Activated CD8-positive, alpha-beta T cell treated with anti-CD3 and anti-CD28 coated beads, Interleukin-2, amount 10 ng/mL, durations not matched to agents 7 days and 5 days (primary cell): ENCODE data around the gene BEX3. TPM values are rescaled to one million over a fixed set of nuclear protein-coding genes. Genes with fewer than 3 reads are reported as not detected.
A peak's percentile ranks its signal among the peaks of the same experiment; 100 is the strongest.
"Not testable (repeated sequence)": the region's sequence is repeated elsewhere in the genome, so short reads cannot be mapped to it uniquely, and the experiment has no call there.

ENCODE experiments used
- ATAC-seq: fragments of 150-1000 bp; cut with Tn5 transposase; one replicate; pipeline ENCODE4 v1.10.0; 2021; ENCODE audit warnings: moderate library complexity
- CTCF ChIA-PET: fragments of 350-600 bp; sonication (Branson Sonifier 250); formaldehyde crosslinking; loops from one replicate; lab custom pipeline; 2021; ENCODE audit warnings: antibody characterized with exemption; lab: Charles Lee
- POLR2A ChIA-PET: fragments of 350-600 bp; sonication (Branson Sonifier 250); formaldehyde crosslinking; loops from one replicate; lab custom pipeline; 2021; ENCODE audit warnings: antibody characterized with exemption; lab: Charles Lee
- DNase-seq: peaks from one replicate; pipeline ENCODE4 v3.0.0-alpha.2; 2020
- H3K27ac Mint-ChIP-seq: one replicate; pipeline ENCODE4 v1.8.0; 2021; ENCODE audit warnings: mild to moderate bottlenecking, mixed read lengths
- H3K27me3 Mint-ChIP-seq: one replicate; pipeline ENCODE4 v1.8.0; 2021; ENCODE audit warnings: low read depth, mixed read lengths
- H3K36me3 Mint-ChIP-seq: one replicate; pipeline ENCODE4 v1.8.0; 2021; ENCODE audit warnings: low read depth, mixed read lengths
- H3K4me1 Mint-ChIP-seq: one replicate; pipeline ENCODE4 v1.8.0; 2021; ENCODE audit warnings: low read depth, mixed read lengths
- H3K4me3 Mint-ChIP-seq: one replicate; pipeline ENCODE4 v1.8.0; 2021; ENCODE audit warnings: mild to moderate bottlenecking, mixed read lengths
- H3K9me3 Mint-ChIP-seq: one replicate; pipeline ENCODE4 v1.8.0; 2022; ENCODE audit warnings: mixed read lengths; ENCODE audit not compliant: insufficient read depth
- total RNA-seq, 2 experiments: library from RNA; stranded (reverse); gene quantifications; one replicate each; pipeline ENCODE4 v1.2.3, GENCODE V29; 2021

Gene BEX3
- total RNA-seq, 2 experiments from 2014 or later, result 11.1 to 11.3 TPM

GRCh38 chrX:103385283-103385830 is 9.0 kb downstream of the BEX3 start:
- ATAC-seq, POLR2A ChIA-PET, DNase-seq, H3K36me3 Mint-ChIP-seq, H3K4me3 Mint-ChIP-seq, H3K27me3 Mint-ChIP-seq, H3K9me3 Mint-ChIP-seq, H3K27ac Mint-ChIP-seq, CTCF ChIA-PET, H3K4me1 Mint-ChIP-seq: not testable (repeated sequence)

GRCh38 chrX:103386332-103386731 is 10.0 kb downstream of the BEX3 start:
- H3K4me1 Mint-ChIP-seq, result no peaks in the 10 kb centered on the region
- no peaks in the 10 kb centered on the region for H3K36me3 Mint-ChIP-seq
- ChIA-PET CTCF (no interaction called here), POLR2A (no interaction called here)
- H3K4me3 Mint-ChIP-seq, result no peak overlapping the region
- H3K27ac Mint-ChIP-seq, result no peak overlapping the region
- H3K9me3 Mint-ChIP-seq, result no peaks in the 10 kb centered on the region
- ATAC-seq, result no peak
- H3K27me3 Mint-ChIP-seq, result peaks cover 9% of the 10 kb centered on the region
- DNase-seq, result no peak

GRCh38 chrX:103393487-103393886 is 17.1 kb downstream of the BEX3 start:
- Mint-ChIP-seq H3K4me1 (no peaks in the 10 kb centered on the region), H3K27ac (no peak overlapping the region), H3K27me3 (peaks cover 11% of the 10 kb centered on the region), H3K4me3 (no peak overlapping the region), H3K9me3 (no peaks in the 10 kb centered on the region), H3K36me3 (no peaks in the 10 kb centered on the region)
- no peak for ATAC-seq
- ChIA-PET POLR2A (no interaction called here), CTCF (no interaction called here)
- DNase-seq, result no peak

GRCh38 chrX:103396186-103396585 is 19.8 kb downstream of the BEX3 start:
- DNase-seq (no peak), ATAC-seq (no peak)
- no peaks in the 10 kb centered on the region for H3K9me3 Mint-ChIP-seq
- CTCF ChIA-PET, result no interaction called here
- no peak overlapping the region for H3K4me3 Mint-ChIP-seq
- no peak overlapping the region for H3K27ac Mint-ChIP-seq
- H3K36me3 Mint-ChIP-seq, result no peaks in the 10 kb centered on the region
- no peaks in the 10 kb centered on the region for H3K4me1 Mint-ChIP-seq
- POLR2A ChIA-PET, result no interaction called here
- peaks cover 4% of the 10 kb centered on the region for H3K27me3 Mint-ChIP-seq

- Mint-ChIP-seq H3K4me1 (no peaks in the 10 kb centered on the region), H3K36me3 (no peaks in the 10 kb centered on the region), H3K27me3 (peaks cover 4% of the 10 kb centered on the region), H3K4me3 (no peak overlapping the region), H3K9me3 (no peaks in the 10 kb centered on the region), H3K27ac (no peak overlapping the region)
- ATAC-seq, result no peak
- ChIA-PET CTCF (no interaction called here), POLR2A (no interaction called here)
- DNase-seq, result no peak
These were observed 20.3 kb downstream of the BEX3 start for GRCh38 chrX:103396660-103397059.

DNA sequence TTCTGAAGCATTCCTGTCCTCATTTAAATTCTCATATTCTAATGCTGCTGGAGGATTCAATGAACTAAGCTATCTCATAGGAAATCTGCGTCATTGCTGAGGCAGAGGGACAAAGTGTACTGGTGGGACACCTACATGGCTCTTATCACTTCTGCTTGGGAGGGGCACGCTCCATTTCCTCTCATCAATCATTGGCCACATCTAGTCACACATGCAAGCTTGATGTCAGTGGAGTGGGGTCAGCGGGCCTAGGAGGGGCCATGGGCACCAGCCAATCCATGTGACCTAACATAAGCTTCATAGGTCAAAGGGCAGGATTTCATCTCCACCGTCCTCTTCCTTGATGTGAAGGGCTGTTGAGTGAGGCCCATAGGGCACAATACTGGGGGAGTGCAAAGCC is 21.4 kb downstream of the BEX3 start:
- Mint-ChIP-seq H3K27ac (no peak overlapping the region), H3K4me3 (no peak overlapping the region), H3K4me1 (no peaks in the 10 kb centered on the region), H3K36me3 (no peaks in the 10 kb centered on the region), H3K27me3 (peaks cover 7% of the 10 kb centered on the region), H3K9me3 (no peaks in the 10 kb centered on the region)
- ATAC-seq (no peak), DNase-seq (no peak)
- POLR2A ChIA-PET, result no interaction called here
- CTCF ChIA-PET, result no interaction called here

GRCh38 chrX:103398421-103398864 is 22.1 kb downstream of the BEX3 start:
- POLR2A ChIA-PET, result no interaction called here
- CTCF ChIA-PET, result no interaction called here
- peaks cover 5% of the 10 kb centered on the region for H3K27me3 Mint-ChIP-seq
- ATAC-seq (no peak), DNase-seq (no peak)
- no peaks in the 10 kb centered on the region for H3K4me1 Mint-ChIP-seq
- no peak overlapping the region for H3K27ac Mint-ChIP-seq
- no peaks in the 10 kb centered on the region for H3K9me3 Mint-ChIP-seq
- H3K4me3 Mint-ChIP-seq, result no peak overlapping the region
- no peaks in the 10 kb centered on the region for H3K36me3 Mint-ChIP-seq

DNA sequence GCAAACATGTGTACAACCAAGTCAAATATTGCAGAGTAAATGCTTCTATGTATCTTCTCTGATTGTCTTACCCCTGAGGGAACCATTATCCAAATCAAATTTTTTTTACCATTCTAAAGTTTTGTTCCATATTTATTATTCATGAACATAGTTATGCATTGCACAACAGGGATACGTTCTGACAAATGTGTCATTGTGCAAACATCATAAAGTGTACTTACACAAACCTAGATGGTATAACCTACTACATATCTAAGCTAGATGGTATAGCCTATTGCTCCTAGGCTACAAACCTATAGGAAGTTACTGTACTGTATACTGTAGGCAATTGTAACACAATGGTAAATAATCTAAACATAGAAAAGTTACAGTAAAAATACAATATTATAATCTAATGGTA is 23.4 kb downstream of the BEX3 start:
- DNase-seq (no peak), ATAC-seq (no peak)
- no peaks in the 10 kb centered on the region for H3K36me3 Mint-ChIP-seq
- no peak overlapping the region for H3K4me3 Mint-ChIP-seq
- H3K27me3 Mint-ChIP-seq, result peaks cover 5% of the 10 kb centered on the region
- H3K9me3 Mint-ChIP-seq, result no peaks in the 10 kb centered on the region
- no peak overlapping the region for H3K27ac Mint-ChIP-seq
- ChIA-PET CTCF (no interaction called here), POLR2A (no interaction called here)
- peaks cover 7% of the 10 kb centered on the region for H3K4me1 Mint-ChIP-seq

DNA sequence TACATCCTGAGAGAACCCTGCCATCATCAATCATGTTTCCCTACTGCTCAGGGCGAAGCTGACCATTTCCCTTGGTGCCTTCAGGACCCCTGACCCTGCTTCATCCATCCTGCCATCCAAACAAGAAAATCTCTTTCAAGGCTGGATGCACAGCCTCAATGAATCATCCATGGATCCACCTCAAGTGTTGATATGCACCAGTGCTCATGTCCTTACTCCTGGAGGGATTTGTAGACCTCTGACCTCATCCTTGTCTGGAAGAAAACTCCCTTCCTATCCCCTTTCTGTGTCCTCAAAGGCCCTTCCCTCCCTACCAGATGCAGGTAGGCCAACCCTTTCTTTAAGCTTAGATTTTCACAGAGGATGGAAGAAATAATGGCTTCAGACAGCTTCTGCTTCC is 24.6 kb downstream of the BEX3 start:
- Mint-ChIP-seq H3K36me3 (no peaks in the 10 kb centered on the region), H3K27ac (no peak overlapping the region), H3K4me3 (no peak overlapping the region), H3K4me1 (peaks cover 9% of the 10 kb centered on the region), H3K27me3 (peaks cover 5% of the 10 kb centered on the region), H3K9me3 (no peaks in the 10 kb centered on the region)
- no peak for ATAC-seq
- ChIA-PET POLR2A (no interaction called here), CTCF (no interaction called here)
- no peak for DNase-seq

DNA sequence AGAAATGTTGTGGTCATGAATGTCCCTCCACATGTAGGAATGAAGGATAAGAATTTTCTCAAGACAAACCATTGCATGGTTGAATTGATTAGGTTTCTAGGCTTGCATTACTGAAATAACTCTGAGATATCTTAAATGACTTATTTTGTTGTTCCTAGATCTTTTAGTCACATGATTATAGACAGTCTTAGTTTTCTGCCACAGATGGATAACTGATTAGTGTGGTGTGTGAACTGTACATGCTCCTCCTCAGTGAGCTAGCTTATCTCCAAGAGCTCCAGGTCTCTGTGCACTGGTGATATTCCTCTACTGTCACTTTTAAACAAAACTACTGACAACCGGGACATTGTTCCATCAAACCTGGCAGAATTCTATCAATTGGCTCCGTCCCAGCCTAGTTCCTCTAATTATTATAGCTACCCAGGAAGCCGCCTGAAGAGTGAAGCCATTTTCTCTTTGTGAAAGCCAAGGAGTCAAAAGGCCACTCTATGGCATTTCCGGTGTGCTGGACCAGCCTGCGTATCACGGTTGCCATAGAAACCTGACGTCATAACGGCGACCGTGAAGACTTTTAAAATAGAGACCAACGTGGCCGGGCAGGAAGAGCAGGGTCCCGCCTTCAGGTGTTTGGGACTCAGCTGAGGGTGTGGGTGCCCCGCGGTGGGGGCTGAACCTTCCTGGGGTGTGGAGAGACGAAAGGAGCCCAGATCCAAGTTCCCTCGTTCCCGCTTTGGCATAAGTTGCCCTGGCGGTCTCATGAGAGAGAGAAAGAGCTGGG is 28.1 kb downstream of the BEX3 start:
- ATAC-seq (peak; percentile 83), DNase-seq (peak; percentile 79)
- ChIA-PET CTCF (interaction anchor here (0.8 to 1.1 kb wide), 2 partner anchors 60 to 61 kb away, joined by 4 read pairs; no protein-coding TSS in a partner anchor), POLR2A (no interaction called here)
- peaks cover 5% of the 10 kb centered on the region for H3K27me3 Mint-ChIP-seq
- peaks cover 9% of the 10 kb centered on the region for H3K4me1 Mint-ChIP-seq
- peak overlapping the region; percentile 78 for H3K4me3 Mint-ChIP-seq
- peak overlapping the region; percentile 21 for H3K27ac Mint-ChIP-seq
- H3K36me3 Mint-ChIP-seq, result no peaks in the 10 kb centered on the region
- H3K9me3 Mint-ChIP-seq, result no peaks in the 10 kb centered on the region

- H3K27ac Mint-ChIP-seq, result peak overlapping the region; percentile 21
- H3K9me3 Mint-ChIP-seq, result no peaks in the 10 kb centered on the region
- DNase-seq, result no peak
- no peaks in the 10 kb centered on the region for H3K36me3 Mint-ChIP-seq
- H3K4me1 Mint-ChIP-seq, result peaks cover 9% of the 10 kb centered on the region
- ATAC-seq, result no peak
- POLR2A ChIA-PET, result no interaction called here
- CTCF ChIA-PET, result interaction anchor here (0.8 to 1.1 kb wide), 2 partner anchors 59 to 60 kb away, joined by 4 read pairs; no protein-coding TSS in a partner anchor
- peaks cover 5% of the 10 kb centered on the region for H3K27me3 Mint-ChIP-seq
- H3K4me3 Mint-ChIP-seq, result peak overlapping the region; percentile 78
These were observed 28.6 kb downstream of the BEX3 start for GRCh38 chrX:103405009-103405333.

DNA sequence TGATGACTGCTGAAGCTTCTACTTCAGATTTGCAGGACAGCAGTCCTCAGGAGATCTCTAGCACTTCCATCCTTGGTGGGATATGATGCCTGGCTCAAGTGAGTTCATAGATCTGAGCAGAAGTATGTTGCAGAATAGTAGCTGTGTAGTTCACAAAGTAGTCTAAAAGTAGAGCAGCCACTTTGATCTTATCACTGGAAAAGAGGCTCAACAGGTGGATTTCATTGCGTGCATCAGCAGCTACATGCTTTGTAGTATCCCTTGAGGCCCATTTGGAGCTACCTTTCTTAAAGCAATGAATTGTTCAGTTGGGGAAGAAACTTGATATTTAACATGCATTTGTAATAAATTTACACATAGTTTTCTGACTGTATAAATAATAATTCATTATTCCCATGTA is 29.9 kb downstream of the BEX3 start:
- DNase-seq, result no peak
- Mint-ChIP-seq H3K27me3 (peaks cover 3% of the 10 kb centered on the region), H3K4me3 (no peak overlapping the region)

More for the DNA sequence above, 29.9 kb downstream of the BEX3 start:
- Mint-ChIP-seq H3K36me3 (no peaks in the 10 kb centered on the region), H3K4me1 (peaks cover 9% of the 10 kb centered on the region), H3K9me3 (no peaks in the 10 kb centered on the region), H3K27ac (no peak overlapping the region)
- no peak for ATAC-seq
- ChIA-PET POLR2A (no interaction called here), CTCF (no interaction called here)
